SU-DHL-6 (cell line): Measurements from ENCODE around the gene PRDM16.

Source experiments
- H2AFZ ChIP-seq: fragments of 200-600 bp; sonication (generic); 2 replicates; pipeline ENCODE4 v1.6.1; 2014; ENCODE audit warnings: low read depth, mild to moderate bottlenecking, moderate library complexity, mixed read lengths, antibody characterized with exemption, low read length; ENCODE audit not compliant: severe bottlenecking
- H3F3A ChIP-seq: fragments of 200-600 bp; shearing (Covaris generic); 2 replicates; pipeline ENCODE4 v1.6.0; 2016; ENCODE audit warnings: antibody characterized with exemption, mild to moderate bottlenecking; ENCODE audit not compliant: insufficient read depth
- H3K27ac ChIP-seq: fragments of 200-600 bp; sonication (generic); 2 replicates; pipeline ENCODE4 v1.5.1; 2016; ENCODE audit warnings: low read depth, mild to moderate bottlenecking, low read length, moderate library complexity, mixed read lengths
- H3K27me3 ChIP-seq: fragments of 200-600 bp; sonication (generic), shearing (Covaris generic); 2 replicates; pipeline ENCODE4 v1.6.0; 2014; ENCODE audit warnings: mild to moderate bottlenecking, low read length
- H3K36me3 ChIP-seq: fragments of 200-600 bp; sonication (generic); 2 replicates; pipeline ENCODE4 v1.6.1; 2014; ENCODE audit warnings: mild to moderate bottlenecking, low read length, mixed read lengths
- H3K4me2 ChIP-seq: fragments of 300-600, 200-600 bp; shearing (Covaris generic), sonication (generic); 2 replicates; pipeline ENCODE4 v1.6.0; 2014; ENCODE audit warnings: low read length, low read depth, mild to moderate bottlenecking; ENCODE audit not compliant: poor library complexity, severe bottlenecking
- H3K4me3 ChIP-seq: fragments of 200-600 bp; sonication (generic); 2 replicates; pipeline ENCODE4 v1.5.1; 2014; ENCODE audit warnings: antibody characterized with exemption, low read length, mild to moderate bottlenecking, mixed read lengths; ENCODE audit not compliant: insufficient read depth, poor library complexity, severe bottlenecking
- H3K79me2 ChIP-seq: fragments of 200-600 bp; sonication (generic); 2 replicates; pipeline ENCODE4 v1.6.1; 2014; ENCODE audit warnings: mild to moderate bottlenecking, low read length, moderate library complexity; ENCODE audit not compliant: insufficient read depth
- H3K9ac ChIP-seq: fragments of 200-600 bp; sonication (generic); 2 replicates; pipeline ENCODE4 v1.7.0; 2014; ENCODE audit warnings: mild to moderate bottlenecking, low read length
- H3K9me2 ChIP-seq: fragments of 200-600 bp; sonication (generic); replicated peaks from 2 replicates; pipeline ENCODE4 v1.6.1; 2014; ENCODE audit warnings: low read length; ENCODE audit not compliant: insufficient read depth
- H3K9me3 ChIP-seq: fragments of 200-600 bp; sonication (generic); 2 replicates; pipeline ENCODE4 v1.6.1; 2014; ENCODE audit warnings: low read length, mixed read lengths; ENCODE audit not compliant: insufficient read depth
- H4K20me1 ChIP-seq: fragments of 200-600 bp; sonication (generic); 2 replicates; pipeline ENCODE4 v1.6.1; 2014; ENCODE audit warnings: low read depth, mild to moderate bottlenecking, antibody characterized with exemption, low read length, moderate library complexity, mixed read lengths
- EZH2phosphoT487 ChIP-seq: fragments of 200-600 bp; sonication (generic), shearing (Covaris generic); conservative IDR thresholded peaks from 2 replicates; pipeline ENCODE4 v1.6.1; 2018; ENCODE audit warnings: mild to moderate bottlenecking, antibody characterized with exemption, low read length, moderate library complexity, mixed read lengths
- TF ChIP-seq, protein P1 (sequence below): fragments of 200-600 bp; sonication (generic); IDR thresholded peaks from one replicate; pipeline ENCODE4 v1.5.1; 2017; ENCODE audit warnings: antibody characterized with exemption, mild to moderate bottlenecking, low read length, moderate library complexity; ENCODE audit not compliant: insufficient read depth, poor library complexity, severe bottlenecking

PRDM16 gene

DNA sequence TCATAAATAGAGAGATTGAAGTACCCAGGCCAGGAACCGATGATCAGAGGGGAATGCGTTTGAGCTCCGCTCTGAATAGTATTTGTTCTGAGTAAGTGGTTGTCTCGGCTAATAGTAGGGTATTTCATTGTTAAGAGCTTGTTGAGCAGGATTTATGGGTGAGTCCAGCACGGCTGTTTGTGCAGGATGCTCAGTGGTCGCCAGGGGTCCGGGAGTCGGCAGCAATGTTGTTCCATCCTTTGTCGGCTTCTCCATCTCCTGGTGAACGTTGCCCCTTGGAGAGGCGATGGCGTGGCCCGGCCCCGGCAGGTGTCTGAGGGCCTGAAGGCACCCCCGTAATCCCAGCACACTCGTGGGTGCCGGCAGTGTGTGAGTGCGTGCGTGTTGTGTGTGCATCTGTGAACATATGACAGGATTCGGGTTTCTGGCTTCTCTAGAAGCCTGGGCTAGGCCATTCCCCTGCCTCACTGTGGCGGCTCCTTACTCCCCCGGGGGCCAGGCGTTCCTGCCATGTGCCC is 224.6 kb downstream of the PRDM16 start:
- TF ChIP-seq, protein P1, sequence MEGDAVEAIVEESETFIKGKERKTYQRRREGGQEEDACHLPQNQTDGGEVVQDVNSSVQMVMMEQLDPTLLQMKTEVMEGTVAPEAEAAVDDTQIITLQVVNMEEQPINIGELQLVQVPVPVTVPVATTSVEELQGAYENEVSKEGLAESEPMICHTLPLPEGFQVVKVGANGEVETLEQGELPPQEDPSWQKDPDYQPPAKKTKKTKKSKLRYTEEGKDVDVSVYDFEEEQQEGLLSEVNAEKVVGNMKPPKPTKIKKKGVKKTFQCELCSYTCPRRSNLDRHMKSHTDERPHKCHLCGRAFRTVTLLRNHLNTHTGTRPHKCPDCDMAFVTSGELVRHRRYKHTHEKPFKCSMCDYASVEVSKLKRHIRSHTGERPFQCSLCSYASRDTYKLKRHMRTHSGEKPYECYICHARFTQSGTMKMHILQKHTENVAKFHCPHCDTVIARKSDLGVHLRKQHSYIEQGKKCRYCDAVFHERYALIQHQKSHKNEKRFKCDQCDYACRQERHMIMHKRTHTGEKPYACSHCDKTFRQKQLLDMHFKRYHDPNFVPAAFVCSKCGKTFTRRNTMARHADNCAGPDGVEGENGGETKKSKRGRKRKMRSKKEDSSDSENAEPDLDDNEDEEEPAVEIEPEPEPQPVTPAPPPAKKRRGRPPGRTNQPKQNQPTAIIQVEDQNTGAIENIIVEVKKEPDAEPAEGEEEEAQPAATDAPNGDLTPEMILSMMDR: no peak
- TF ChIP-seq EZH2phosphoT487: no peak
- Histone ChIP-seq H3K4me2 (no peak overlapping the region), H3K9me3 (no peaks in the 10 kb centered on the region), H3F3A (no peaks in the 10 kb centered on the region), H3K27me3 (no peaks in the 10 kb centered on the region), H2AFZ (no peak overlapping the region), H3K36me3 (no peaks in the 10 kb centered on the region), H3K79me2 (no peaks in the 10 kb centered on the region), H4K20me1 (no peaks in the 10 kb centered on the region), H3K27ac (no peak overlapping the region), H3K4me3 (no peak overlapping the region), H3K9me2 (no peaks in the 10 kb centered on the region), H3K9ac (no peak overlapping the region)

DNA sequence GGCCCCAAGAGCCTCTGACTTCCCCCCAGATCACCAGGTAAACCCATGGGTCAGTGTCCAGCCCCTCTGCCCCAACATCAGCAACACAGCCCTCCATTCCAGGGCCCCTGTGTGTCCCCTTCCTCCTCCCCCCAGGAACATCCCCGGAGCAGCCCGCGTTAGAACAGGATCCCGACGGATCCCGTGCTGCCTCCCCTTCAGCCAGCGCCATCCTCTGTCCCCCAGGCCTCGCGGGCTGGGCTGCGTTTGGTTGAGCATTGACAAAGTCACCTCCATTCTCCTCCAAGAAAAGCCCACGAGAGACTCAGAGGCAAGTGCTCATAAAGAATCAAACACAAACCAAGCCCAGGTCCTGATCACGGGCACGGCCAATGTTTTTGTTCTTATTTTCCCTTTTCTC is 225.4 kb downstream of the PRDM16 start:
- Histone ChIP-seq H3K27me3 (no peaks in the 10 kb centered on the region), H3K4me2 (no peak overlapping the region), H3K79me2 (no peaks in the 10 kb centered on the region), H3K27ac (no peak overlapping the region), H3F3A (no peaks in the 10 kb centered on the region), H3K9ac (no peak overlapping the region), H3K9me3 (no peaks in the 10 kb centered on the region), H2AFZ (no peak overlapping the region), H3K4me3 (no peak overlapping the region), H3K36me3 (no peaks in the 10 kb centered on the region), H4K20me1 (no peaks in the 10 kb centered on the region), H3K9me2 (no peaks in the 10 kb centered on the region)
- TF ChIP-seq, protein P1: no peak
- no peak for TF ChIP-seq EZH2phosphoT487

DNA sequence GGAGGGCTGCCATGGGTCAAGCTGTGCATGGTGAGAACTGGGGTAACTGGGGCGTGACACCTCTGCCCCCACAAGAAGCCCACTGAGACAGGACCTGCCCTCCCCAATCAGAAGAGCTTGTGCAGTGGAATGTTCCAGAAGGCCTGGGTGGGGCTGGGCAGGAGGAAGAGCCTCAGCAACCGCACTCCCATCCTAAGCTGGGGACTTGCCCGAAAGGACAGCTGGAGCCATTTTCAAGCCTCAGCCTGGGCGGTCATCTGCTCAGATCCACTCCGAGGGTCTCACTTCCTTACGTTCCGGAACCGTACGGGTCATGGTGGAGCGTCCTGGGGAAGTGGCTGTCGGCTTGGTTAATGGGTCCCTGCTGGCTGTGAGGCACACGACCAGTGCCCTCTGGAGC is 226.8 kb downstream of the PRDM16 start:
- H3K4me3 ChIP-seq: no peak overlapping the region
- H3K27ac ChIP-seq: no peak overlapping the region
- no peak for TF ChIP-seq EZH2phosphoT487
- TF ChIP-seq, protein P1: no peak
- H3K9me2 ChIP-seq: no peaks in the 10 kb centered on the region
- H3K27me3 ChIP-seq: no peaks in the 10 kb centered on the region
- no peaks in the 10 kb centered on the region for H3K79me2 ChIP-seq
- no peaks in the 10 kb centered on the region for H3K36me3 ChIP-seq
- no peak overlapping the region for H3K4me2 ChIP-seq
- no peaks in the 10 kb centered on the region for H3F3A ChIP-seq
- H3K9me3 ChIP-seq: no peaks in the 10 kb centered on the region
- H3K9ac ChIP-seq: no peak overlapping the region
- H4K20me1 ChIP-seq: no peaks in the 10 kb centered on the region
- H2AFZ ChIP-seq: no peak overlapping the region
